HG02885 (cell line): ENCODE measurements around the gene TMEM167B.
"Not testable (repeated sequence)": the region's sequence is repeated elsewhere in the genome, so short reads cannot be mapped to it uniquely, and the experiment has no call there.

Source experiments
- ATAC-seq: cut with Tn5 transposase; IDR thresholded peaks from one replicate; pipeline ENCODE4 v1.9.1; 2021; ENCODE audit warnings: mild to moderate bottlenecking; ENCODE audit not compliant: unreplicated experiment, poor library complexity

The TMEM167B gene

DNA sequence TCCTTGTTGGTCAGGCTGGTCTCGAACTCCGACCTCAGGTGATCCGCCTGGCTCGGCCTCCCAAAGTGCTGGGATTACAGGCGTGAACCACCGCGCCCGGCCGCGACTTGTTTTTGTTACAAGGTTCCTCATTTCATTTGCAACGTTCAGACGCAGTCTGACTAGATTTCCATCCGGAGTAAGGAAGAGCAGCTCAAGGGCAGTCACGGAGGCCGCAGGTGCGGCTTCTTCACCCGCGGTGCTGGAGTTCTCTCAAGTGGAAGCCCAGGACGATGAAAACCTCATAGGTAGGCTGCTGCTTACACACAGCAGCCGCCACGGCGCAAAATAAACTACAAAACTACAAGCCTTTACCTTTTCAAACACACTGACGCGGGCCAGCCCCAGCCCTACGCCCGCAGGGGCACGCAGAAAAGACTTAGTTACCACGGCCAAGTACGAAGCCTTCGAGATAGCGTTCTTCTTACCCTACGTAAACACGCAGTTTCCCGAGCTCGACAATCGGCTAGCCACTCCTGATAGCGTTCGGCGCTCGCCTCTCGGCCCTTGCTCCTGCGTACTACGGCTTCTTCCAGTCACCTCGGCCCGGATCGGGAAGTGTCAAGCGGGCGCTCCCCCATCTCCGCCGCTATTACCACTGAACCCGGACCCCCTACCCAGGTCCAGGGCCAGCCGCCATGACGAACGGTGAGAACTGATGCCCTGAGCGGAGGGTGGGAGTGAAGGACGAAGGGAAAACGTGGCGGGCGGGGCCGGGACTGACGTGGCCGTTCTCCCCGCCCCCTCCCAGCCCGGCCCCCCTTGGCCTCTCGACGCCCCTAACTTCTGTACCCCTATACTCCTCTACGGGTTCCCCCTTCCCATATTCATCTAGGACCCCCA is at the start of gene TMEM167B:
TSS of gene TMEM167B (plus strand) at position 569 of the 882 bp plus-strand sequence. CDS start at position 678, 109 bp downstream.
- peak; percentile 92 for ATAC-seq

DNA sequence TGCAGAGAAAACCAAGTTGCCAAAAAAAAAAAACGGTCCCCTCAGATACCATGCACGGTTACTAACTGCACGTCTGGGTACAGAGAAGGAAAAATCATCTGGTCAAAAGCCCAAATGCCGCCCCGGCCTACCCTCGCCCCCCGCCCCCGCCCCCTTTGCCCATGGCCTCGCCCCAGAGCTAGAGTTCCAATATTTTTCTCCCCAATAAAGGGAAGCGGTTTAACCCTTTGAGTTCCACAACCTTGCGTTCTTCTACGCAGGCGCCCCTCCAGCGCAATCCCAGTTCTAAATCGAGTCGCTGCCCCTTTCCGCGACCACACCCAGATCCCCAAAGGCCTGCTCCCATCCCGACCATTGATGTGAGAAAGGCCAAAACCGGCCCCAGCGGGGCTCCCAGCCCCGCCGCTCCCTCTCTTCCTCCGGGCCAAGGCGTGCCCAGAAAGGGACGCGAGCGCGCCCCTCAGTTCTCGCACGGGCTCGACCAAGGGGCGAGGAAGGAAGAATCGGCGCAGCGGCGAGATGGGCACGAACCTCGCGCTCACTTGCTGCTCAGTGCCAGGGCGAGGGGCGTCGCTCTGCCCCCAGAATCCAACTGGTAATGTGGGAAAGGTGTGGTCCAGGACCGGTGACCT is 49.5 kb upstream of the TMEM167B start:
- ATAC-seq: peak; percentile 31

DNA sequence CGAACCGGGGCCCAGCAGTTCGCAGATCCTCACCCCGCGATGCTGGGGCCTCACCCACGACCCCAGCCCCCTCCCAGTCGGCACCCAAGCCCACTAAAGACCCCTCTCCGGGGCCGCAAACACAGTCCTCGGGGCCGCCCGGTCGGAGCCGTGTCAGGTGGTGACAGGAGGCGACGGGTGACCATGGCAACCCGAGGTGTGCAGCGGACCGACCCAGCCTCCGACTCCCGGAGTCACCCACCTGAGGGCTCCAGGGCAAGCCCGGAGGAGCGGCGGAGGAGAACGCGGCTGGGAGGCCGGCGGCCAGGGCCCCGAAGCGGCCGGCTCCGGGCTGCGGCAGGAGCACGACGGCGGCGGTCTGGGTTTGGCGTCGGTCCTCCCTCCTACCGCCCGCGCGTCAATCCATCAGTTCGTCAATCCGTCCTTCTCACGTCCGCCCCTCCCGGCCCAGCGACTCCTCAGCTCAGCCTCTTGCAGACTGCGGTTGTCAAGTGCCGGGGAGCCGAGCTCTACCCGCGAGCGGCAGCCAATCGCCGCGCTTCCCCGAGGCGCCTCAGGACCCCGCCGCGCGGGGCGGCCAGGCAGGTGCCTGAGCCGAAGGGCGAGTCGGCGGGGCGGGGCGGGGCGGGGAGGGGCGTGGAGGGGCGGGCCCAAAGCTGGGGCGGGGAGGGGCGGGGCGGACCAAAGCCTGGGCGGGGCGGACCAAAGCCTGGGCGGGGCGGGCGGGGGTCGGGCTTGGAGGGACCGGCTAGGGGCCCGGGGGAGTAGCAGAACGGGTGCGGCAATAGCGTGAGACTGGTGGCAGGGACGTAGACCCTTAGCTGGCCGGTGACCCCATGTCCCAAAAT is 48.7 kb upstream of the TMEM167B start, which contains the start of gene WDR47:
TSS of gene WDR47 (minus strand) at position 482 of the 848 bp plus-strand sequence. CDS start 18,590 bp downstream, outside the sequence.
- ATAC-seq: peak; percentile 97

DNA sequence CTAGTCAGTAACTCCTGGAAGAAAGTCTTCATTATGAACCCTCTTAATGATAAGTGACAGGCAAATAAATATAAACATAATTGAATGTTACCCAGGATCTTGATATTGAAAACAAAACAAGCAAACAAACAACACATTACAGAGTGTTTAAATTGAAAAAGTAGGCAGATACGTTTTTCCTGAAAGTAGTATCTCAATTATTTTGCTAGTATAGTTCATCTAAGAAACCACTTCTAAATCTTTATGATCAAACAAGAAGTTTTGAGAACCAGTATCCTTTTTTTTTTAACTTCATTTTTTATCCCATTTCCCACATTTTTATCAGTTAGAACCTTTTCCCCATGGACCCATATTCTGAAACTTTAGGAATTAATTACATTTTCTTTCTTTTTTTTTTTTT is 45.0 kb upstream of the TMEM167B start:
- ATAC-seq: no peak

DNA sequence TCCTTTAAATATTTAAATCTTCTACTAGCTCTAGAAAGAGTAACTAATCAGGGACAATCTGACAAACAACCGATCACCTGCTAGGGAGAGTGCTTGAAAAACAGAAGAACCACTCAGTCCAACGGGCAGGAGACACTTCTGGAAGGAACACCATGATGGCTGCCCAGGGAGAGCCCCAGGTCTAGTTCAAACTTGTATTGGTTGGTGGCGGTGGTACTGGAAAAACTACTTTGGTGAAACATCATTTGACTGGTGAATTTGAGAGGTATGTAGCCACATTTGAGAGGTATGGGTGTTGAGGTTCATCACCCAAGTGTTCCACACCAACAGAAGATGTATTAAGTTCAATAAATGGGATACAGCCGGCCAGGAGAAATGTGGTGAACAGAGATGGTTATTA is 43.9 kb upstream of the TMEM167B start:
- no peak for ATAC-seq

DNA sequence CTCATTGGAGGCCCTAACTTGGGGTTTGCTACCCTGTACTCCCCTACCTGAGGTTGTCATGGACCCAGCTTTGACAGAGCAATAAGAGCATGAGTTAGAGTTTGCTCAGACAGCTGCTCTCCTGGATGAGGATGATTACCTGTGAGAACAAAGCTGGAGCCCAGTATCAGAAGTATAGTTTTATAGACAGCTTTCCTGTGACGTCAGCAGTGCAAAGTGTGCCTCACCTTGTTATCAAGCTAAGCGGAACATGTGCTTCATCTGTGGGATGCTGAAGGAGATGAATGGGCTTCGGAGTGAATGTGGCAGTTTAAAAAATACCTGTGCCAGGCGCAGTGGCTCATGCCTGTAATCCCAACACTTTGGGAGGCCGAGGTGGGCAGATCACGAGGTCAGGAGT is 43.2 kb upstream of the TMEM167B start:
- no peak for ATAC-seq

DNA sequence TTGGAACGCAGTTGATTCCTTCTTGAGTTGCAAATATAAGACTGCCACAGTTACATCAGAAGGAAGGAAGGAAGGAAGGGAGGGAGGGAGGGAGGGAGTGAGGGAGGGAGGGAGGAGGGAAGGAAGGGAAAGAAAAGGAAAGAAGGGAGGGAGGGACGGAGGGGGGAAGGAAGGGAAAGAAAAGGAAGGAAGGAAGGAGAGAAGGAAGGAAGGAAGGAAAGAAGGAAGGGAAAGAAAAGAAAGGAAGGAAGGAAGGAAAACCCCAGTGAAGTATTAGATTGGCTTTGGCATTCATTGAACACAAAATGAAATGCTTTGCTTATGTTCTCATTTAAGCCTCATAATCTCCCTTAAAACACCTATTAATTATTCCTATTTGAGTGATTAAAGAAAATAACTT is 42.2 kb upstream of the TMEM167B start:
- ATAC-seq: no peak

DNA sequence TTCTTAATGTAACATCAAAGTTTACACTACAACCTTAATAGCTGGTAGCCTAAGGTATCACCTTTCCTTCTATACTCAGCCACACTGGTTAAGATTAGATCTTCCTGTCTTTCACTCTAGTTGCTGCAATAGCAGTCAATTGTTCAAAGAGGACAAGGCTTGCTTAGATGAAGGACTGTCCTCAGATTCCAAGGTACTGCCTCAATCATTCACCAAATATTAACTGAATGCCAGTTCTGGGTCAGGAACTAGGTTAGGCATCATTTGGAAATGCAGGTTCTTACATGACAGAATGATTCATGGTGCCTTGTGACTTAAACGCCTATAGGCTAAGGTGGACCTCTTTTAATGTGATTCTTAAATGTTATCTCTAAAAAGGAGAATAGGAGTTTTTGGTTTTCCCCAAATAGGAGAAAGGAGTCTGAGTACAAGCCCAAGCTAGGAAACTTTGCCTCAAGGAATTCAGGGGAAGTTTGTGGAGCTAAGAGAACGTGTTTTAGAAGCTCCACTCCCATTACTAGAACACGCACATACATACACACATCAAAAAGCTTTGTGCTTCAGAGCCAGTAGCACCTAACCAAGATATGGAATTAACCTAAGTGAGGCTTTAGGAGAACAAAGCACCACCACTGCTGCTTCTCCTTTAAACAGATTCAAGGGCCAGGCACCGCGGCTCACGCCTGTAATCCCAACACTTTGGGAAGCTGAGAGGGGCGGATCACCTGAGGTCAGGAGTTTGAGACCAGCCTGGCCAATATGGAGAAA is 40.2 kb upstream of the TMEM167B start:
- no peak for ATAC-seq

DNA sequence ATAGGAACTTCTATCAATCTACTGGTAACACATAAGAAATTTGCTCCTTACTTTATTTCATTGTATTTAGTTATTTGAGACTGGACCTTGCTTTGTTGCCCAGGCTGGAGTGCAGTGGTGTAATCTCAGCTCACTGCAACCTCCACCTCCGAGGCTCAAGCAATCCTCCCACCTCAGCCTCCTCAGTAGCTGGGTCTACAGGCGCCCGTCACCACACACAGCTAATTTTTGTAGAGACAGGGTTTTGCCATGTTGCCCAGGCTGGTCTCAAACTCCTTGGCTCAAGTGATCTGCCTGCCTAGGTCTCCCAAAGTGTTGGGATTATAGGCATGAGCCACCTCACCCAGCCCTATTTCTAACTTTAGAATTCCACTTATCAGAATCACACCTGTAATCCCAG is 38.4 kb upstream of the TMEM167B start:
- ATAC-seq: not testable (repeated sequence)

DNA sequence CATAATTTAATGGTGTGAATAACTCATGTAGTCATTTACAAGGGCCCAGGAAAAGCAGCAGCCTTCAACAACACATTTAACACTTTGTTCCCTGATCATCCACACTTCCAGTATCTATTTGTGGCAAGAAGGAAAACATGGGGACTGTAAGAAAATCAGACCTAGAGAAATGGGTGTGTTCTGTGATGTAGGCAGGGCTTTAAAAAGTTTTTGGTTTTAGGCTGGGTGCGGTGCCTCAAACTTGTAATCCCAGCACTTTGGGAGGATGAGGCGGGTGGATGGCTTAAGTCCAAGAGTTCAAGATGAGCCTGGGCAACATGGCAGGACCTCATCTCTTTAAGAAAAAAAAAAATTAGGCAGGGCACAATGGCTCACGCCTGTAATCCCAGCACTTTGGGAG is 34.5 kb upstream of the TMEM167B start:
- ATAC-seq: no peak

DNA sequence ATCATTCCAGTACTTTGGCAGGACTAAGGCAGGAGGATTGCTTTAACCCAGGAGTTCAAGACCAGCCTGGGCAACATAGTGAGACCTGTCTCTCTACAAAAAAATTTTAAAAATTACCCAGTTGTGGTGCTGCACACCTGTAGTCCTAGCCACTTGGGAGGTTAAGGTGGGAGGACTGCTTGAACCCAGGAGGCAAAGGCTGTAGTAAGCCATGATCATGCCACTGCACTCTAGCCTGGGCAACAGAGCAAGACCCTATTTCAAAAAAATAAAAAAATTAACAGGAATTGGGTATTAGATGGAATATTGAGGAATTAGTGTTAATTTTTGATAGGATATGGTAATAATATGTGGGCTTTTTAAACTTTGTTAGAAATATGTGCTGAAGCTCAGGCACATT is 31.5 kb upstream of the TMEM167B start:
- no peak for ATAC-seq

DNA sequence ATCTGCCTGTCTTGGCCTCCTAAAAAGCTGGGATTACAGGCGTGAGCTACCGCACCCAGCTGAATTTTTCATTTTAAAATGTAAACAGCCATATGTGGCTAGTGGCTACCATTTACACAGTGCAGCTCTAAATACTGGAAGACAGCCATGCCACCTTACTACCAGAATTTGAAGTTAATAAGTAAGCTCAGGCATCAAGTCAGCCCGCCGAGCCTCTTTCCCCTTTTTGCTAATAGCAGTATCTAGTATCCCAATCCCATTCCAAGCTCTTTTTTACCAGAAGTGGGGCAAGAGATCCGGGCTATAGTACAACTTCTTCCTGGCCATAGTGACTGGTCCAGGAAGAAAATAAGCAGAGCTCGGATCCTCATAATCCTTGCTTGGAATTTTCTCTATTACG is 29.9 kb upstream of the TMEM167B start:
- ATAC-seq: no peak

DNA sequence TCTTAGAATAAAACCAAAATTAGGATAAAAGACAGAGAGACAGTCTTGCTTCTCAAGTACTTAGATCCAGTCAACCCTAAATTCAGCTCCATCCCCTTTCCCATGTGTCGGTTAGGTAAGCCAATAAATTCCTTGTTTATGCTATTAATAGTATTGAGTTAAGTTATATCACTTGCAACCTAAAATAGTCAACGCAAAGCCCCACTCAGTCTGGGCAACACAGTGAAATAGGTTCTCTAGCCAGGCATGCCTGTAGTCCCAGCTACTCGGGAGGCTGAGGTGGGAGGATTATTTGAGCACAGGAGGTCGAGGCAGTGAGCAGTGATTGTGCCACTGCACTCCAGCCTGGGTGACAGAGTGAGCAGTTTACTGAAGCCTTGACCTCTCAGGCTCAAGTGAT is 29.4 kb upstream of the TMEM167B start:
- no peak for ATAC-seq

DNA sequence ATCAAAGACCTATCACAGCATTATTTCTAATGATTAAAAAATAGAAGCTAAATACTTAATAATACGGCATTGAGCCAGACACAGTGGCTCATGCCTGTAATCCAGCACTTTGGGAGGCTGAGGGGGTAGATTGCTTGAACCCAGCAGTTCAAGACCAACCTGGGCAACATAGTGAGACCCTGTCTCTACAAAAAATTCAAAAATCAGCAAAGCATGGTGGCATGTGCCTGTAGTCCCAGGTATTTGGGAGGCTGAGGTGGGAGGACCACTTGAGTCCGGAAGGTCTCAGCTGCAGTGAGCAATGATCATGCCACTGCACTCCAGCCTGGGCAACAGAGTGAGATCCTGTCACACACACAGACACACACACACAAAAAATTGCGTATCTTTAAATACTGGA is 25.4 kb upstream of the TMEM167B start:
- ATAC-seq: no peak

DNA sequence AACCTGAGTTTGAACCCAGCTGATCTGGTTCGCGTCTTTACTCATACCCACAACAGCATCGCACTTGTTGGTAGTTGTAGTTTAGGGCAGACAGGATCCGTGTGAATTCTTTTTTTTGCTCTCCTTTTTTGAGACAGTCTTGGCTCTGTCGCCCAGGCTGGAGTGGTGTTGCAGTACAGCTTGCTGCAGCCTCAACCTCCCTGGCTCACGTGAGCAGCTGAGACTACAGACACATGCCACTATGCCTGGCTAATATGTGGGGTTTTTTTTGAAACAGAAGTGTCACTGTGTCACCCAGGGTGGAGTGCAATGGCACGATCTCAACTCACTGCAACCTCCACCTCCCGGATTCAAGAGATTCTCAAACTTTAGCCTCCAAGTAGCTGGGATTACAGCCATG is 22.7 kb upstream of the TMEM167B start:
- ATAC-seq: no peak

DNA sequence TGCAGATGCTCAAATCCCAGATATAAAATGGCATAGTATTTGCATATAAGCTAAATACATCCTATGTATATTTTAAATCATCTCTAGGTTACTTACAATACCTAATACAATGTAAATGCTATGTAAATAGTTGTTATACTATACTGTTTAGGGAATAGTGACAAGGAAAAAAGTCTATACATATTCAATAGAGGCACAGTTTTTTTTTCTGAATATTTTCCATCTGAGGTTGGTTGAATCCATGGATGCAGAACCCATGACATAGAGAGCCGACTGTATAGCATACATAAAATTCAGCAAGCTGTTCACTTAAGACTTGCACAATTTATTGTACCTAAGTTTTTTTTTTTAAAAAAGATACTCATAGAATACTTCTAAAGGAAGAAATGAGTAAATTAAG is 21.3 kb upstream of the TMEM167B start:
- no peak for ATAC-seq

DNA sequence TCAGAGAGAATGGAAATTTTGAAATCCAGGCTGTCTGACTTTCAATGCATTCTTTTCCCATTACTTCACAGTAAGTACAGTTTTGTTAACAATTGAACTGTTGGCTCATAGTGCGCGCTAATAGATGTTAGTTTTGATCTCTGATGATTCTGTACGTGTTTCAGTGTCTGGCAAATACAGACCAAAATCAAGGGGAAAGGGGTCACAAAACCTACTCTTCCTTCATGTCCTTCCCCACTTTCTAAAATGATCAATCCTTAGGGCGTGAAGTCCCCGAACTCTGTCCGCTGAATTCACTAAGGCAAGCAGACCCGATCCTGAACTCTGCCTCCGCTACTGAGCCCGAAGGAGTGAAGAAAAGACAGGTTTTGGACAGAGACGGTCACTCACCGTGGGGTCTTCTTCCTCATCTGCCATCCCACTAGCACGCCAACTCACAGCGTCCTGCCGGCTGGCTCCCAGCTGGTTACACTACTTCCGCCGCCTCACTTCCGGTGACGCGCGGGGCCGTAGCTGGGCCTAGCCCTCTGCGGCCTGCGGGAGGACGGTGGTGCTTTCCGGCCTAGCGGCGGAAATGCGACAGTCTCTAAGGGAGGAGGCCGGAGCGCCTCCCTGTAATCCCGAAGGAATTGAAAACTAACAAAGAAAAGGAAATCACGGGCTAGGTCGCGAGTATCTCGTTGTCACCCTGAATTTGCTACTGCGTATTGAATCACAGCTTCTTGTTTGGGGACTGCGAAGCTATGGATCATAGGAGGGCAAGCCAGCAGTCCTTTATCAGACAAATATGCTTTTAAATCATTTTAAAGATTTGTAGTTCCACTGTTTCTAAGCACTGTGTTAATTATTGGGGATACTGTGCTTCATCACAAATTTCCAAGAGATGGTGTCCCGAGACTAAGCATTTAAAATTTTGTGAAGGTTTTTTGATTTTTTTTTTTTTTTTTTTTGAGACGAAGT is 14.8 kb upstream of the TMEM167B start, which contains the start of gene TAF13:
TSS of gene TAF13 (minus strand) at position 473 of the 960 bp plus-strand sequence. CDS start at position 417, 56 bp downstream.
- peak; percentile 100 for ATAC-seq

DNA sequence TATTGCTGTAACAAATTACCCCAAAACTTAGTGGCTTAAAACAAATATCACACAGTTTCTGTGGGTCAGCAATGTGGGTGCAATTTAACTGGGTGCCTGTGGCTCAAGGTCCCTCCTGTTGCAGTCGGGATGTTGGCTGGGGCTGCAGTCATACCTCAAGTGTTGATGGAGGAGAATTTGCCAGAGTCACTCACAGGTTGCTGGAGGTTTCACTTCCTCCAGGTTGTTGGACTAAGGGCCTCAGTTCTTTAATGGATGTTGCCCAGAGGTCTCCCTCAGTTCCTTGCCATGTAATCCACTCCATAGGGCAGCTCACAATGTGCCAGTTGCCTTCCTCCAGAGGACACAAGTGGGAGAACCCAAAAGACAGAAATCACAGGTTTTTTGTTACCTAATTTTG is 12.2 kb upstream of the TMEM167B start:
- ATAC-seq: no peak

DNA sequence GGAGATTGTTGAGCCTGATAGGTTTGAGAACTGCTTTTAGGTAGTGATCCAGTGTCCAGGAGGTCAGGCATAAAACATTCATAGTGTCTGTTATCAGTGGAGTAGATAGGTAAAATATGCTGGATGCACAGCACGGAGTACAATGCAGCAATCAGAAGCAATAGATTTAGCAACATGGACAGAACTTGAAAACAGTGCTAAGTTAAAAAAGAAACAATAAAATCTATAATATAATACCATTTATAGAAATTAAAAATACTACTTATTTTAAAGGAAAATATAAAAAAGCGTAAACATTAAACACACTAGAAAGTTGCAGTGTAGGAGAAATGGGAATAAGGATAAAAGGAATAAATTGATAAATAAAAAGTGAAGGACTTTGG is 11.3 kb upstream of the TMEM167B start:
- ATAC-seq: no peak
